Body of pancreas (tissue), 4 donors: ENCODE results near the gene CLIP1.

Source experiments
- CTCF ChIP-seq, 7 experiments: fragments of 450-650 bp in 4 of 7; fragments of 200-600 bp in 3 of 7; sonication (generic) in 3 of 7; IDR thresholded peaks; one replicate each; pipeline ENCODE4 v1.5.1; 2016 to 2019; ENCODE audit warnings: antibody characterized with exemption in 7 of 7
- POLR2A ChIP-seq, 3 donors: fragments of 450-650 bp; IDR thresholded peaks; one replicate each; pipeline ENCODE4 v1.6.1; 2016; ENCODE audit warnings: antibody characterized with exemption in 3 of 3, mild to moderate bottlenecking in 2 of 3

GRCh38 chr12:122250047-122250446 lies 172.4 kb downstream of the CLIP1 start:
- TF ChIP-seq CTCF (IDR thresholded peaks at IDR 0.05) = no peak
- TF ChIP-seq POLR2A (IDR thresholded peaks at IDR 0.05) = no peak
